Activated T-helper 1 cell treated with Interleukin-2 at 50 U/mL for 16 hours (primary cell): ENCODE measurements around the gene HAAO.
"Not testable (repeated sequence)": the region's sequence is repeated elsewhere in the genome, so short reads cannot be mapped to it uniquely, and the experiment has no call there.

Source experiments
- DNase-seq: peaks from one replicate; pipeline ENCODE4 v3.0.0-alpha.2; 2020; ENCODE audit warnings: low read depth

Gene HAAO

GRCh38 chr2:42743659-42743990 lies 48.8 kb downstream of the HAAO start:
- no peak for DNase-seq

DNA sequence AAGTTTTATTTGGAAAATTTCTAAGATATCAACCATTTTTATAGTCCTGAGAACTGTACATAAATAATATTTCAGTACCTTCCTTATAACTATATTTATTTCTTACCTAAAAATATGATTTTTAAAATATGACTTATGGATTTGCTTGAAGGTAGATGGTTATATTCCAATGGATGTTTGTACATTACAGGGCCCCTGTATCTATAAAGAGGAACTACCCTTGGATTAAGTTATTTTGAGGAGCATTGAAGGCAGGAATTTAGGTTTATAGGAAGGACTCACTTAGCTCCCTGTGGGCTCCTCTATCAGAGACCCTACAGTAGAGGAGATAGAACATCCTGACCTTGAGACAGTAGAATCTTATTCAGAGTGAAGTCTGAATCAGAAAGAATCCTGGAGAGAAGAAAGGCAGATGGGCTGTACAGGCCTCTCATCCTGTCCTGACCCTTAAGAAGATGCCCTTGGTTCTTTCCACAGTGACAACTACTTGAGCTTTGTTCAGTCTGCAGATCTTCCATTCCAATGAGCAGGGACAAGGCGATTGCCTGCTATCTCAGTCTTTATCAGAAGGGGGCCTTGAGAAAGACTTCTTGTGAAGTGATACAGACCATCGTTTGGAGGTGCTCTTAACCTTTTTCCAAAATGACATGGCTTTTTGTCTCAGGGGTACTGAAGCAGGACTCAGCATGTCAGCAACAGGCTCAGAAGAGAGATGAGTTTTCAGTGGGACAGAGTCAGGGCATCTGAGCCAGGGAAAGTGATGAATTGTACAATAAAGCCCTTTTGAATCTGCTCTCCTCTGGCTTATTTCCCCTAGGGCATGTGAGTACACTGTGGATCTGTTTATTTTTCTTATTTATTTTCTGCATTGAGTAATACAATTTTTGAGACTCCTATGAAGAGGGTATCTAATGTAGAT lies 49.4 kb downstream of the HAAO start:
- no peak for DNase-seq

GRCh38 chr2:42741140-42741539 lies 51.2 kb downstream of the HAAO start:
- DNase-seq = no peak

- no peak for DNase-seq
These were observed 55.6 kb downstream of the HAAO start for GRCh38 chr2:42736598-42737322.

DNA sequence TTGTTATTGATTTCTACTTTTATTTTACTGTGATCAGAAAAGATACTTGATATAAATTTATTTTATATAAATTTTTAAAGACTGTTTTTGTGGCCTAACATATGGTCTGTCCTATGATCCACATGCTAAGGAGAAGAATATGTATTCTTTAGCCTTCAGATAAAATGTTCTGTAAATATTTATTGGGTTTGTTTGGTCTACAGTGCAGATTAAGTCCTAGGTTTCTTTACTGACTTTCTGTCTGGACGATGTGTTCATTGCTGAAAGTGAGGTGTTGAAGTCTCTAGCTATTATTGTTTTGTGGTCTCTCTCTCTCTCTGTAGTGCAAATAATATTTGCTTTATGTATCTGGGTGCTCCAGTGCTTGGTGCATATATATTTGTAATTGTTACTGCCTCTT lies 58.5 kb downstream of the HAAO start:
- no peak for DNase-seq

DNA sequence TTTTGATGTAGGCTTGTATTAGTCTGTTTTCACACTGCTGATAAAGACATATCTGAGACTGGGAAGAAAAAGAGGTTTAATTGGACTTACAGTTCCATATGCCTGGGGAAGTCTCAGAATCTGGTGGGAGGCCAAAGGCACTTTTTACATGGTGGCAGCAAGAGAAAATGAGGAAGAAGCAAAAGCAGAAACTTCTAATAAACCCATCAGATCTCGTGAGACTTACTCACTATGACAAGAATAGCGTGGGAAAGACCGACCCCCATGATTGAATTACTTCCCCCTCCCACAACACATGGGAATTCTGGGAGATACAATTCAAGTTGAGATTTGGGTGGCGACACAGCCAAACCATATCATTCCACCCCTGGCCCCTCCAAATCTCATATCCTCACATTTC lies 61.1 kb downstream of the HAAO start:
- DNase-seq = not testable (repeated sequence)

DNA sequence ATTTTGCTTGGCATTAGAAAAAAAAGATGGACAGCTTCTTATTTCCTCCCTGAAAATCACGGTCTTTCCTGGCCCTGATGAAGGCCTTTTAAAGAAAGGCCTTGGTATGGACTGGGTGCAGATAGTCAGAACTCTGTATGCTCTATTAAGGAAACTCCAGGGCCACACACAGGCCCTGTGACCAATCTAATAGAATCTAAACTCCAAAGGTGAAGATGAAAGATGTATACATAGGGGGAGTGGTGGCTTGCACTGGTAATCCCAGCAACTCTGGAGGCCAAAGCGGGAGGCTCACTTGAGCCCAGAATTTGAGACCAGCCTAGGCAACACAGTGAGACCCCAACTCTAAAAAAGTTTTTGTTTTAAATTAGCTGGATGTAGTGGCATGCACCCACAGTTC lies 65.7 kb downstream of the HAAO start:
- no peak for DNase-seq

DNA sequence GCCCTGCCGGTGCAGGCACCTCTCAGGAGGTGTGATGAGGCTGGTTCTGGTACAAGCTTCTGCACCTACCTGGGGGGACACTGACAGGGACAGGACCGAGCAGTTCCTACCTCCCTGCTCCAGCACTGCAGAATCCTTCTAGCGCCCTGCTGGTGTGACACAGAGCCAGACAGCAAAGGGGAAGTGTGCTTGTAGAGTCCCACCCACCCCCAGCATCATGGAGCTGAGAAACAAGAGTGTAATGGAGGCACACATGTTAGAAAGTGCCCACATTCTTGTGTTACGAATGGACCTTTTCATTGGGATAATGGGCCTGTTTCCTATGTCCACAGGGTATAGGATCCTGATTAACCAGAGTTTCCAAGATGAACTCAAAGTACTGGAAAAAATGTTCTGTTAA lies 66.7 kb downstream of the HAAO start:
- no peak for DNase-seq

GRCh38 chr2:42724886-42725285 lies 67.5 kb downstream of the HAAO start:
- DNase-seq = no peak

GRCh38 chr2:42723465-42723864 lies 68.9 kb downstream of the HAAO start:
- DNase-seq = no peak

GRCh38 chr2:42722320-42723190 lies 69.8 kb downstream of the HAAO start:
- DNase-seq = no peak

DNA sequence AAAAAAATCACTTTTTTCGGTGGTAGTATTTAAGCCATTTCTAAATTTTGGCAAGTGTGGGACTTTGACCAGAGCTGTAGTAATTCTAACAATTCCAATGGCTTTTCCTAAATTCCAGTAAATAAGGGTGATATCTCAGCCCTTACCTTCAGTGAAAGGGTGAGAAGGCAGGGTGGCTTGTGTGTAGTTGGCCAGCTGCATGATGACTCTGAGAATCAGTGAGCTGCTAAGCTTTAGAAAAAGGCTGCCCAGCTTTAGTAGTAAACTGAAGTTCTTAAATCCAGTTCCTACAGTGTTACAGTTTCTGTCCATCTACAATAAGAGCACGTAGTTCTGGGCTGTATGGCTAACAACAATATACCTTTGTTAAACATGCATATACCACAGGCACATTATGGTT lies 70.5 kb downstream of the HAAO start:
- DNase-seq = no peak
